GM12892 (cell line): ENCODE results near the gene PRKCH.
"Not testable (repeated sequence)": the region's sequence is repeated elsewhere in the genome, so short reads cannot be mapped to it uniquely, and the experiment has no call there.

Experiments
- DNase-seq: peaks from one replicate; pipeline ENCODE4 v3.0.0; 2011; ENCODE audit not compliant: insufficient read length
- FAIRE-seq: peaks from 2 replicates; lab custom pipeline; 2011; peaks lifted over from hg19 to GRCh38; lab: Jason Lieb, UNC
- POLR2A ChIP-seq: IDR thresholded peaks from 2 replicates; pipeline ENCODE4 v1.6.1; 2011; ENCODE audit warnings: low read depth, low read length, control low read depth
- POLR2AphosphoS5 ChIP-seq: IDR thresholded peaks from 2 replicates; pipeline ENCODE4 v1.6.1; 2011; ENCODE audit warnings: low read depth, low read length, control low read depth
- TAF1 ChIP-seq: IDR thresholded peaks from 2 replicates; pipeline ENCODE4 v1.6.1; 2011; ENCODE audit warnings: low read depth, mild to moderate bottlenecking, control low read depth, low read length, borderline replicate concordance

The PRKCH gene

DNA sequence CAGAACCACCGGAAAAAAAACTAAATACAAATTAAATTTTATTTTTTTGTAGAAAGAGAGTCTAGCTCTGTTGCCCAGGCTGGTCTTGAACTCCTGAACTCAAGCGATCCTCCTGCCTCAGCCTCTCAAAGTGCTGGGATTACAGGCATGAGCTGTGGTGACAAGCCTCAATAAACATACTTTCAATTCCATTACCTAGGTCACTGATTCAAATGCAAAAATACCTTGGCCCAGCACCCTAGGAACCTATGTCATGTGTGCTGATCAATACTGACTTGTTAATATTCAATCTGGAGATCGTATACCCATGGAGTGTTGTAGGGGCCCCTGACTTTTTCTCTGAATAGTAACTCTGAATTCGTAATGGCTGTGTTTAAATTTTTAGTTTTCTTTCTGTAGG is 33.2 kb upstream of the PRKCH start:
- no peak for TF ChIP-seq POLR2A
- no peak for TF ChIP-seq TAF1
- no peak for TF ChIP-seq POLR2AphosphoS5
- DNase-seq, result no peak
- FAIRE-seq, result no peak

DNA sequence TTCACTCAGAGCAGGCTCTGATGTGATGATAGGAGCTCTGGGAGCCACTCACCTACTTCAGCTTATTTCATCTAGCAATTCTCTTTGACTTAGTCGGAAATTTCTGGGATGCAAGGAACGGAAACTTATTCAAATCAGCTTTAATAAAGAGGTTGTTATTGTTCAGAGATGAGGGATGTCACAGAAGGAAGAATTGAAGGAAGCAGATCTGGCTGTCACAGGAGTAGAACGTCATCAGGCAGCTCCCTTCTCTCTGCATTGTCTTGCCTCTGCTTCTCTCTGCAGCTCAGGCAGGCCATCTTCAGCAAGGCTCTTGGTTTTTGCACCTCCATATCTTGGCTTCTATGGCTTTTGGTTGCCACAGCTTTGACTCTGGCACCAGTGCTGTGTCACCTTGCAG is 32.7 kb upstream of the PRKCH start:
- no peak for FAIRE-seq
- TF ChIP-seq POLR2A (no peak), TAF1 (no peak), POLR2AphosphoS5 (no peak)
- DNase-seq, result no peak

DNA sequence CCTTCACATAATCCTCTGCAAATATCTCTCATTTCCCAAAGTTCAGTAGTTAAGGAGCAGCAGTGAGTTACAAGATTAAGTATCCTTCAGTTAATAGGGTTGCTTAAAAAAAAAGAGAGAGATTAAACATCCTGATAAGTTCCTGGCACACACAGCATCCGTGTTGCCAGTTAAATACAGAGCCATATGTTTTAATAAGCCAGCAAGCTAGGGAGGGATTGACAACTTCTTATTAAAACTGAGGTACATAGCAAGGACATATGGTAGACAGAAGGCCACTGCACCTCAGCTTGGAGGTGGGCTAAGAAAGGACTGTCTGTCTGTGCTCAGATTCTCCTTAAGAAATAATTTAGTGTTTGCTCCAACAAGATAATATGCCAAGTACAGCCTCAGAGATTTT is 30.7 kb upstream of the PRKCH start:
- FAIRE-seq, result no peak
- TF ChIP-seq POLR2AphosphoS5 (no peak), POLR2A (no peak), TAF1 (no peak)
- DNase-seq, result no peak

DNA sequence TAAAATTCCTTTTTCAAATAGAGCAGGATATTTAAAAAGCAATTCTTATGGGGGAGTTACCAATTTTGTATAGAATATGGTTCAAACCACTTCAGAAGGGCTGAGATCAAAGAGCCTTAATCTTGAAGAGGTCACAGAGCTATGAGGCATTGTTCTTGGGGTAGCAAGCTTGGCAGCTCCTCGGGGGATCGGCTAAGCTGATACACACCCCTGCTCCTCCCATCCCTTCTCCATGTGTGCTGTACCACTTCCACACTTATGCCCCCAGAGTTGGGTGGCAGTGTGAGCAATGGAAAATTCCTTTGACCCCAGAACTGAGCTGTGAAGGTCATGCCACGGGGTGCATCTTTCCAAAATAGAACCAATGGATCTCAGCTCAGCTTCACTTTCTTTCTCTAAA is 25.2 kb upstream of the PRKCH start:
- no peak for TF ChIP-seq POLR2AphosphoS5
- TF ChIP-seq TAF1, result no peak
- no peak for TF ChIP-seq POLR2A
- DNase-seq (no peak), FAIRE-seq (no peak)

DNA sequence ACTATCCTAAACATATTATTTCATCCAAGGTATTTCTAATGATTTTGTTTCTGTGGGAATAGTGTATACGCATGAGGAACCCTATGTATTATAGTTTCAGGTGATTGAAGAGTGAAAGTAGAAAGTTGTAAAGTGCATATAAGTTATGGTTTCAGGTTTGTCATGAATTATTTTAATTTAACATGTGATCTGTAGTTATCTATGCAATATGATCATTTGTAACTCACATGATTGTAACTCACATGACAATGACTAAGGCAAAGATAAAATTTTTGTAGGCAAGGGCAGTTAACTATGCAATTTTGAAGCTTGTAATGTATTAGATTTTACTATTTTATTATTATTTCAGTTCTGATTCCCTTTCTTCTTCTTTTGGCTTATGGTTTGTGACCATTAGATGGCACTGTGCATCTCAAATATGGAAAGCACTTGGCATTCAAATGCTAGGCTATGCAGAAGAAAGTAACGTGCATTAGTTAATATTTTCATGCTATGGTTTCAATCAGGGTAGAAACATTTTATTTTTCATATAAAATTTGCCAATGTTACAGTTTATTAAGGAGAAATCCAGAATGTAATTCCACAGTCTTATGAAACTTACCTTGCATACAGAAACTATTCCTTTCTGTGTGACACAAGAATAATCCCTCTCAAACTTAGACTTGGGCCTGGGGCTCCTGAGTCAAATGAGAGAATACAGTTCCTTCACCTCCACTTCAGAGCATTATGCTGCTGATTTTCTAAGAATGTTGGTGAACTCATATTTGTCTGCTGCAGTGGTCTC is 24.5 kb upstream of the PRKCH start:
- TF ChIP-seq POLR2A (no peak), POLR2AphosphoS5 (no peak), TAF1 (no peak)
- FAIRE-seq (no peak), DNase-seq (no peak)

DNA sequence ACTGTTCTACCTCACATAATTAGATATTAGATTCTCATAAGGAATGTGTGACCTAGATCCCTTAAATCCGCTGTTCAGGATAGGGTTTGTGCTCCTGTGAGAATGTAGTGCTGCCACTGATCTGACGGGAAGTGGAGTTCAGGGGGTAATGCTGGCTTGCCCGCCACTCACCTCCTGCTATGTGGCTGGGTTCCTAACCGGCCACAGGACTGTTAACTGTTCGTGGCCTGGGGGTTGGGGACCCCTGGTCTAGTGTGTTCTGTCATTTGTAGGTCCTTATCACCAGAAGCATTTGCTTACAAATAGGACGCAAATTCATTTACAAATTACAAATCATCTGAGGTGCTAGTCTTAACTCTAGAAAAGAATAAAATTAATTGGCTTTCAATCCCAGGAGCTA is 23.8 kb upstream of the PRKCH start:
- TF ChIP-seq TAF1 (no peak), POLR2AphosphoS5 (no peak), POLR2A (no peak)
- DNase-seq (no peak), FAIRE-seq (no peak)

DNA sequence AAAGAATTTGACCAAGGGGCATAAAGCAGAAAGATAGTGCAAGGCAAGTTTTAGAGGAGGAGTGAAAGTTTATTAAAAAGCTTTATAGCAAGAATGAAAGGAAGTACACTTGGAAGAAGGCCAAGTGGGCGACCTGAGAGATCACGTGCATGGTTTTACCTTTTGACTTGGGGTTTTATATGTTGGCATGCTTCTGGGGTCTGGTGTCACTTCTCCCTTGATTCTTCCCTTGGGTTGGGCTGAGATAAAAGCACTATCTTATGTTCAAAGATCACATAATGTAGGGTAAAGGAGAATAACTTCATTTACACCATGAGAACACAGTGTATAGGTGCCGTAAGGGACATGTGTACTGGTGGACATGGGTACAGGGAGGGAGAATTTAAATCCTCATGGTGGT is 22.6 kb upstream of the PRKCH start:
- no peak for TF ChIP-seq TAF1
- no peak for TF ChIP-seq POLR2AphosphoS5
- TF ChIP-seq POLR2A, result no peak
- DNase-seq, result no peak
- FAIRE-seq, result no peak

DNA sequence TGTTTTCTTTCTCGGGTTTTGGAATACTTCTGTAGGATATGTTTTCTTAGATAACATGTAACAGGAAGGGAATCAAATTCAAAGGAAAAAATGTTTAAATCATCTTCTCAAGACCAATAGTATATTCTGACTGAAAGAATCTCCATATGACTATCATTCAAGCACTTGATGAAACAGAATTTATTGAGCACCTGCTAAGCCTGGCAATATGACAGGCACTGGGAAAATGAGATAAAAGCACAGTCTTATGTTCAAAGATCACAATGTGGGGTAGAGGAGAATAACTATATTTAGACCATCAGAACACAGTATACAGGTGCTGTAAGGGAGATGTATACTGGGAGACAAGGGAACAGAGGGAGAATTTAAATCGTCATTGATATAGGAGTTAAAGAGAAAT is 21.2 kb upstream of the PRKCH start:
- DNase-seq (no peak), FAIRE-seq (no peak)
- TF ChIP-seq TAF1 (no peak), POLR2AphosphoS5 (no peak), POLR2A (no peak)

DNA sequence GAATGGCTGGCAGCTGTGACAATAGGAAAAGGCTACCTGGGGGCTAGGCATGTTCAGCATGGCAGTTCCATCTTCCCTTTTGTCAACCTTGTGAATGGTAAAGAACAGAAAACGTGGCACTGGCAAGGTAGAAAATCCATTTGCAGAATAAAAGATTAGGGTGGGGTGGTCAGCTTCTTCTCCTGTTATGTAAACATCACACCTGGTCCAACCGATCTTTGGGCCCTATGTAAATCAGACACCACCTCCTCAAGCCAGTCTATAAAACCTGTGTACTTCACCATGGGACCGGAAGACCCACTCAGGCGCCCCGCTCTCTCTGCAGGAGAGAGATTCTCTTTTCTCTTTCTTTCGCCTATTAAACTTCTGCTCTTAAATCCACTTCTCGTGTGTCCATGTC is 20.6 kb upstream of the PRKCH start:
- TF ChIP-seq POLR2A (no peak), POLR2AphosphoS5 (no peak), TAF1 (no peak)
- DNase-seq (no peak), FAIRE-seq (no peak)

DNA sequence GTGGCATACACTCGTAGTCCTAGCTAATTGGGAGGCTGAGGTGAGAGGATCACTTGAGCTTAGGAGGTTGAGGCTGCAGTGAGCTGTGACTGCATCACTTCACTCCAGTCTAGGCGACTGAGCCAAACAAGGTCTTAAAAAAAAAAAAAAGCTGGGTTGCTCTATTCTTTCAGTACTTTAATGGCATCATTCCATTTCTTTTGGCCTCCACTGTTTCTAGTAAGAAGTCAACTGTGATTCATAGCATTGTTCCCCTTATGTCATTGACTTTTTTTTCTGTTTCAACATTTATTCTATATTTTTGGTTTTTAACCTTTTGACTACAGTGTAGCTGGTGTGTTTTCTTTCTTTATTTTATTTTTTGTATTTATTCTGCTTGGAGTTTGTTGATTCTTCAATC is 16.7 kb upstream of the PRKCH start:
- FAIRE-seq, result no peak

DNA sequence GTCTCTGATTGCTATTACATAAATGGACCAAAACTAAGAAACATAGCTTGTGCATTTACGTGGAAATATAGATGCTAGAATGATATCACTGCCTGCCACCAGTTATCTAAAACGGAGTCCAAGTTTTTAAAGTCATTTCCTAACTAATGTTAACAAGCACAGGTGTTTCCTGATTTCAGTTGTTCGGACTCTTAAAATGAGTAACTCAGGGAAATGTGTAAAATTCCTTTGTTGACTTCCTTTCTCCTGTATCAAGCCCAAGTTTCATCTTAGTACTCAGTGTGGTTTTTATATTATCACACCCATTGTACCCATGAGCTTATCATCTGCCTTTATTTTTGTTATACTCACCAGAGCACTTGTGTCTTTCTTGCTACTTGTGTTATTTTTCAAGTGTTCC is 13.2 kb upstream of the PRKCH start:
- DNase-seq, result no peak
- TF ChIP-seq POLR2AphosphoS5 (no peak), TAF1 (no peak), POLR2A (no peak)
- no peak for FAIRE-seq

More for the DNA sequence above, 16.7 kb upstream of the PRKCH start:
- DNase-seq, result no peak
- no peak for TF ChIP-seq POLR2AphosphoS5
- TF ChIP-seq TAF1, result no peak
- no peak for TF ChIP-seq POLR2A

DNA sequence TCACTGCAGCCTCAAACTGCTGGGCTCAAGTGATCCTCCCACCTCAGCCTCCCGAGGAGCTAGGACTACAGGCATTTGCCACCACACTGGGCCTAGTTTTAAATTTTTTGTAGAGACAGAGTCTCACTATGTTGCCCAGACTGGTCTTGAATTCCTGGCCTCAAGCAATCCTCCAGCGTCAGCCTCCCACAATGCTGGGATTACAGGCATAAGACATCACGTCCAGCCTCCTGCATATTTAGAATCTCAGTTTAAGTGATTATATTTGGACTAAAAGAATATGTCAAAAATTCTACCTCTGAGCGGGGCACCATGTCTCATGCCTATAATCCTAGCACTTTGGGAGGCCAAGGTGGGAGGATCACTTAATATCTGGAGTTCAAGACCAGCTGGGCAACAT is 12.7 kb upstream of the PRKCH start:
- not testable (repeated sequence) for FAIRE-seq, DNase-seq
